Stimulated activated CD4-positive, alpha-beta T cell treated with anti-CD3 and anti-CD28 coated beads, Interleukin-4, amount 100 ng/mL, for 24 hours (primary cell): ENCODE data around the gene NIN.

ENCODE experiments used
- DNase-seq: peaks from one replicate; pipeline ENCODE4 v3.0.0-alpha.2; 2020

NIN gene, protein sequence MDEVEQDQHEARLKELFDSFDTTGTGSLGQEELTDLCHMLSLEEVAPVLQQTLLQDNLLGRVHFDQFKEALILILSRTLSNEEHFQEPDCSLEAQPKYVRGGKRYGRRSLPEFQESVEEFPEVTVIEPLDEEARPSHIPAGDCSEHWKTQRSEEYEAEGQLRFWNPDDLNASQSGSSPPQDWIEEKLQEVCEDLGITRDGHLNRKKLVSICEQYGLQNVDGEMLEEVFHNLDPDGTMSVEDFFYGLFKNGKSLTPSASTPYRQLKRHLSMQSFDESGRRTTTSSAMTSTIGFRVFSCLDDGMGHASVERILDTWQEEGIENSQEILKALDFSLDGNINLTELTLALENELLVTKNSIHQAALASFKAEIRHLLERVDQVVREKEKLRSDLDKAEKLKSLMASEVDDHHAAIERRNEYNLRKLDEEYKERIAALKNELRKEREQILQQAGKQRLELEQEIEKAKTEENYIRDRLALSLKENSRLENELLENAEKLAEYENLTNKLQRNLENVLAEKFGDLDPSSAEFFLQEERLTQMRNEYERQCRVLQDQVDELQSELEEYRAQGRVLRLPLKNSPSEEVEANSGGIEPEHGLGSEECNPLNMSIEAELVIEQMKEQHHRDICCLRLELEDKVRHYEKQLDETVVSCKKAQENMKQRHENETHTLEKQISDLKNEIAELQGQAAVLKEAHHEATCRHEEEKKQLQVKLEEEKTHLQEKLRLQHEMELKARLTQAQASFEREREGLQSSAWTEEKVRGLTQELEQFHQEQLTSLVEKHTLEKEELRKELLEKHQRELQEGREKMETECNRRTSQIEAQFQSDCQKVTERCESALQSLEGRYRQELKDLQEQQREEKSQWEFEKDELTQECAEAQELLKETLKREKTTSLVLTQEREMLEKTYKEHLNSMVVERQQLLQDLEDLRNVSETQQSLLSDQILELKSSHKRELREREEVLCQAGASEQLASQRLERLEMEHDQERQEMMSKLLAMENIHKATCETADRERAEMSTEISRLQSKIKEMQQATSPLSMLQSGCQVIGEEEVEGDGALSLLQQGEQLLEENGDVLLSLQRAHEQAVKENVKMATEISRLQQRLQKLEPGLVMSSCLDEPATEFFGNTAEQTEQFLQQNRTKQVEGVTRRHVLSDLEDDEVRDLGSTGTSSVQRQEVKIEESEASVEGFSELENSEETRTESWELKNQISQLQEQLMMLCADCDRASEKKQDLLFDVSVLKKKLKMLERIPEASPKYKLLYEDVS (N-terminal part only)

DNA sequence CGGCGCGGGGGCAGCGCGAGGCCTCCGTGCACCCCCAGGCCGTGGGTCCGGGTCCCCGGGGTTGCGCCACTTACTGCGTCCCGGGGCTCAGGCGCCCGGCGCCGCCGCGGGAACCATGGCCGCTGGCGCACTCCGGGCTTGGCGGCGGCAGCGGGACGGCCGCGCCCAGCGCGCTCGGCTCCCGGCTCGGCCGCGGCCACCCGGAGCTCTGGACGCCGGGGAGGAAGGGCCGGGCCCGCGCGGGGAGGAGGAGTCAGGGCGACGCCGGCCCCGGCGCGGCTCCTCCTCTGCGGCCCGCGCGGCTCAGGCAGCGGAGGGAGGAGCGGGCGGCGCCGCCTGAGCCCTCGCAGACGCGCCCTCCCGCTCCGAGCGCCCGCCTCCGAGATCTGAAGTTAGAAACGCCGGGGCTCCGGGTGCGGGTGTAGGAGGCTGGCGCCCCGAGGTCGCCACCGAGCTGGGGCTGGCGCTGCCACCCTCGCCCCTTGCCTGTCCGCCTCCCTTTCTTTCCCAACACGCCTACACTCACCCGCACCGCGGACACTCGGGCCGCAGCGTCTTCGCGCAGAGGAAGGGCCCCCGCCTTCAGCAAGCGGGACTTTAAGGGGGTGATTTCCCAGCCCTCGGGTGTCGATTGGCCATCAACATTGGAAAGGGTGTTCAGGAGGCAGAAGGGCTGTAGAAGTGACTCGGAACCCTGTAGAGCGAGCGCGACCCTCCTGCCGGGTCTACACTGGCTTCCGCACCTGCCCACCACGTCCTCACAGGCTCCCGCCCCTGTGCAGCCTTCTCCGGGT, at the start of gene NIN:
Gene NIN, minus strand, starts transcription at position 231 of the 794 bp plus-strand sequence. CDS start 9,106 bp downstream, outside the sequence.
- peak; percentile 73 for DNase-seq

DNA sequence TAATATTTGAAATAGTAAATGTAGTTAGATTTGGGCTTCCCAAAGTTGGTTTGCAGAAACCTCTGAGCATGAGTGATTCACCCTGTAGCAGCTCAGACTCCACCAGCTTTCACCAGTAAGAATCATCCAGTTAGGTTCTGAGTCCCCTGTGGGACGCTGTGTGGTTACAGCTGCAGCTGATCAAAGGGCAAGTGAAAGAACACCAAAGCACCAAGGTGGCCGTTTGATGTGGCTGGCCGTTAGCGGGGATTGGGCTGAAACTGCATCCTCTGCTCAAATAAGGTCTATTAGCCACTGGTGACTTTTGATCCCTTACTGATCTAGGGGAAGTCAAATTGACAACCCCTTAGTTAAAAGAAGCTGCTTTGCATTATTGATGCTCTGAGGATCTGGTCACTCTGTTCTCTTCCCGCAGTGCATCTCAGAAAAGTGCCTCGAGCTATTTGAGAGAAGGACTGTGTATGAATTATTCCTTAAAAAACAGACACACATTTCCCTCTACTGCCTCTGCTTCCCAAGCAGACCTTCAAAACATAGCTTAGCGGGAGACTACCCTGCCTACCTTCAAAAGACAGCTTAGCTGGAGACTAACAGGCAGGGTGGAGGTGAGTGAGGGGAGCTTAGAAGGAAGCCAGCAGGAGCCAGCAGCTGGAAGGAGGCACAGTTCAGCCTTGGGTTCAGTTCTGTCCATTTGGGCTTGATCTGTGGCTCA, 44.6 kb upstream of the NIN start:
- peak; percentile 72 for DNase-seq

DNA sequence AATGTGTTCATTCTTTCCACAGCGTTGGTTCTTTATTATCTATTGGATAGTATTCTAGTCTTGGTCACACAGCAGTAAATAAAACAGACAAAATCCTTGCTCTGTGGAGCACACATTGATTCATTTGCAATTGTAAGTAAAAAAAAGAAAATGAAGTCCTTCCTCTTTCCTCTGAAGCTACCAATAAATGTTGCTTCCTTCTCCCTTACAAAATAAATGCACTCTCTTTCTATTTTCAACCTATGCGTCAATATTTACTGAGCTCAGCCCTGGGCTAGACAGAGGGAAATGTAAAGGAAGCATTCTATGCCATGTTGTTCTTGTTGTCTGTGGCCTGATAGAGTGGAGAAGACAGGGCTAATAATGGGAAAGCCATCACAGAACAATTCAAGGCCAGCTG, 43.8 kb upstream of the NIN start:
- no peak for DNase-seq

DNA sequence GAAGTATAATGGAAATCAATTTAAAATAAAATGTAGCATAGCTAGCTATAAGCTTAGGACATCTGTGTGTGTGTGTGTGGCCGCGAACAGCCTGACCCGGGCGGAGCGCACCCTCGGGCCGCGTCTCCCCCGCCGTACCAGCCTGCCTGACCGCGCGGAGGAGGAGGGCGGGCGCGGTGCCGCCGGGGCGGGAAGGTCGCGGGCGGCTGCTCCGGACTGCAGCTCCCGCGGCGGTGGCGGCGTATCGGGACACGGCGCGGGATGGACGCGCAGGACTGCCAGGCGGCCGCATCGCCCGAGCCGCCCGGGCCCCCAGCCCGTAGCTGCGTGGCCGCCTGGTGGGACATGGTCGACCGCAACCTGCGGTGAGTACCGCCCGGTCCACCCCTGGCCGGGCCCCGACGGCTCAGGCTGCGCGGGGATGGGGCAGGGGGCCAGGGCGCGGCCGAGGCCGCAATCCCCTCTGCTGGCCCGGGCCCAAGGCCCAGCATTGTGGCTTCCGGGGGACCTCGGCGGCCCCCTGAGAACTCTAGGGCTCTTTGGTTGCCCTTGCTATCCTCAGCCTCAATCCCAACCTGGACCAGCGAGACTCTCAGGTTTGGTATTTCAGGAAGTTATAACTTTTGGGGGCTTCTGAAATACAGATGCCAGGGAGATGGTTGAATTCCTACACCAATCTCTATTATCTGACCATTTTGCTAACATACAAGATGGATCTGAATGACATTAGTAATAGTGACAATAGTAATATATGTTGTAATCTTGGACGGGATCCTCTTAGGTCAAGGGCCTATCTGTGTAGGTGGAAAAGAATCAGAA, 41.2 kb upstream of the NIN start, which contains the start of gene ABHD12B:
Gene ABHD12B, plus strand, starts transcription at position 140 of the 819 bp plus-strand sequence. Its CDS starts 122 bp downstream, at position 262.
- no peak for DNase-seq

DNA sequence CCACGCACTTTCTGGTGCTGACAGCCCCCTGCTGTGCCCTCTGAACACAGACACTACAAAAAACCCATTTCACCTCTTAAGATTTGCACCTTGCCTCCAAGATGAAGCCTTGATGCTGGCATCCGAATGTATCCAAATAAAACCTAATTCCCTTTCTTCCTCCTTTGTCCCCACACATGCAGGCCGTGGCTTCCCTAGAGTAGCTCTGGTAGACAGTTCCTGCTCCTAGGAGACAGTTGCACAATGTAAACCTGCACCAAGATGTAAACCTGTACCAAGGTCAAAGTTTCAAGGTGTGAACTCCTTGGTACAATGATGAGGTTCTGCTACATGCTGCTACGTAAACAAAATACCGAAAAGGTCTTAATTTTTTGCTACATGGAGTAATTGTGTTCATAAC, 40.3 kb upstream of the NIN start:
- DNase-seq: no peak

DNA sequence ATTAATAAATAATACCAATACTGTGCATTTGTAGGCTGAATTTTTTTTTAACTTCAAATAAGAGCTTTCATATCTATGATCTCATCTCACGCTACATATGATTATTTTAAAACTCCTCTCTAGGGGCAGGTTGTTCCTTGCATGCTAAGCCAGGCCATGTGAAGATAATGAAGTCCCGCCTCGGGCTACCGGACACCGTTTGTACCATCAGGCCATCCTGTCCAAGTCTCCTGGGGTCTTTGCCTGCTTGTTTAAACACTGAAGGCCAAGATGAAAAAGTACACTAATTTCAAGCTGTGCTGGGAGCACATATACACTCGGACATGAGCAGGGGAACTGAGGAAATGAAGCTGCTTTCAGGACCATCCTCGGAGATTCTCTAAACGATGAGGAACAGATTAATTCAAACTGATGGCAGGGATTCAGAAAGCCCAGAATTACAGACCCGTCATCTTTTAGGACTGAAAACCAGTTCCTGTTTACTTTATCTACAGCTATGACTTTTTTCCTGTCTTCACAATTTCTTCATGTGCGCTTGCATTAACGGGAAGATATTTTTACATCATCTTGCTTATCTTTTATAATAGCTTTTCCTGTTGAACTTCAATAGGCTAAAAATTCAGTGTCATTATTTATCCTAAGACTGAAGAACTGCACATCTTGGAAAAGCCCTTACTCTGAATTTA, 34.6 kb upstream of the NIN start:
- no peak for DNase-seq

DNA sequence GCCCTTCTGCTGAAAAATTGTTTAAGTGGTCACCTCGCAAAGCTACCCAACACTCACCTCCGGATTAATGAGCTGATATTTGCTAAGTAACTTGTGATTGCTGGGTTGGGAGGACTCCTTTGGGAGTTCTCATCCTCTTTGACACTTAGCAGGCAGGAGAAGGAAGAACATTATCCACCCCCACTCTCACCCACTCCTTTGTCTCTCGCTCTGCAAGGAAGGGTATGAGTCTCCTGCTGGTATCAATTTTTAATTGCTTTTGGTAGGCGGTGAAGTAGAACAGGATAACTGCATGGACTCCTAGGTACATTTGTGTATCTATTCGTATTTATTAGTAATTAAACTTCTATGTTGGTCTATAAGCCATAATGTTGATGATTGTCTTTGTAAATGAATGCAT, 34.0 kb upstream of the NIN start:
- no peak for DNase-seq

DNA sequence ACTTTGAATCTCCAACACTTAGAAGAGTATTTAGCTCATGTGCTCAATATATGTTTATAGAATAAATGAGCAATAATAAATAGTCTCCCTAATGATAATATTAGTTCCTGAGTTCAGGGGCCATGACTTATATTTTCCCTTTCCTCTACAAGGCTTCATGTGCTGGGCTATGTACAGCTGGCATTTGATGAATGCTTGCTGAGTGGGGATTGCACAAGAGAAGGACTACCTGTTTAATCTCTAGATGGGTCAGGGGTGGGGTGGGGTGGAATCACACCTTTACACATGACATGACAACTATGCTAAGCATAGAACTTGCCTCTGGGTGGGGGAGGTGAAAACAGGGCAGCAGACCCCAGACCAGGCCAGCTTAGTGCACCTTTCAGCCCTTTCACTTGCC, 33.3 kb upstream of the NIN start:
- no peak for DNase-seq

DNA sequence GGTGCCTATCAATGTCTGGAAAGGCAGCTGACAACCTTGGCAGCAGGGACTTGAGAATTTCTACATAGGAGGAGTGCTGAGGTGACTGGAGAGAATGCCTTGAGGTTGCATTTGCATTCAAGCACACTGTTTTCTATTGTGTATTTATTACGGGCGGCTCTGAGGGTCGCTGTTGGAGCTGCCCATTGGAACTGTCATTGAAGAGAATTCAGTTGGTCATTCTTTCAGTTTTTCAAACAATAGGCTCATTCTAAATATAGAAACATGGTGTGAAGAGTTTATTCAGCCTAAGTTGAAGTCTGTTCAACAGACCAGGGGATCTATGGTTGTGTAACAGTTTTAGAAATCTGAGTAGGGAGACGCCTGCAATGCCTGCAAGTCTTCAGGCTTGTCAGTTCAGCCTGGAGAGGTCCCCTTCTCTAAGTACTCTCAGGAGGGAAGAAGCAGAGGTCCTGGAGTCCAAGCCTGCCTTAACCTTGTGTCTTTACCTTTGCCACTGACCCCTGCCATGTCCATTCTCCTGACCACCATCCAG, 31.1 kb upstream of the NIN start:
- DNase-seq: no peak

DNA sequence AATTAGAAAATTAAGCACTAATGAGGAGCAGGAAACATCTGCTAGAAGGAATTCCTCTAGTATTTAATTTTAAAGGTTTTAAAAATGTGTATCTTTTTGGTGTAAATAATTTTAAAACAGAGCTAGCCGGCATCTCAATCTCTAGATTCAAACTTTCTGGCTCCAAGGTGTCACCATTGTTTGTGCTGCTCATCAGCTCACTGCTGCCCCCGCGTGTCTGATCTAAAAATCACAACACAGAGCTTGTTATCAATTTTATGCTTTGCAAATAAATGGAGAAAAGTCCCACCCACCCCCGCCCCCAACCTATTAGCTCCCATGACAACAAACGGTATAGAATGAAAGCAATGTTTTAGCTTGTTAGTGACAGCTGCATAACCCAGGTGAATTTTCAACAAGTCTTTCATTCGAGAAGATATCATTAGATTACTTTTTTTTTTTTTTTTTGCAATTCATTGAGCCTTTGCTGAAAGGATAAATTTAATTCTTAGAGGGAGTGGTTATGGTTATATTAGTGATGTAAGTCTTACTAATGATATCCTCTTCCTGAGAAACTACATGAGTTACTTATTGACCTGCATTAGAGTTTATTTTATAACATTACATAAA, 29.6 kb upstream of the NIN start:
- peak; percentile 90 for DNase-seq

DNA sequence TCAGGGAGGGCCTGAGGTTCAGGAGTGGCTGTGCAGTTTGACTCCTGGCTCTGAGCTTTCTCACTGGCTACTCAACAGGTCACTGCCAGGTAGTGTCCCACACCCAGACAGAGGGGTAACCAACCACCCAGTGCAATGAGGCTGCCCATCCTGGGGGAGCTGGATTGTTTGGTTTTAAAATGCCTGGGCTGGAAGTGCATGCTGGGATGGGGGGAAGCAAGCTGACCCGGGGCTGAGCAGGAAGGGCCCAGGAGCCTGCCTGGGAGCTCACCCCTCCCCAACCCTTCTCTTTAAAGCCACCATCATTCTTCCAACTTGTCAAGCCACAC, 28.3 kb upstream of the NIN start:
- DNase-seq: no peak

DNA sequence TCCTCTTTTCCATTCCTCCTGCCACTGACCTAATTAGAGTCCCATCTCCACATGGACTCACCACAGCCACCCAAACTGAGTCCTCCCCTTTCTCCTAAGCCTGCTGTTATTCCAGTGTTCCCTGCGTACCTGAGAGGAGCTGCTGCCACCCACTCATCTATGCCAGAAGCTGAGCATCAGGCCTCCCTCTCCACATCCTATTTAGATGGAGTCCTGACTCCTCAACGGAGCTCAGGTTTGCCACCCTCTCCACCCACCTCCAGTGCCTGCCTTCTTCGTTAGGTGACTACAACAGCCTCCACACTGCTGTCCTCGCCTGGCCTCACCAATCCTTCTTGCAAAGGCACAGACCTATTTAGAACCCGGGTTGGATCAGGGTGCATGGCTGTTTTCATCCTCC, 25.7 kb upstream of the NIN start:
- no peak for DNase-seq

DNA sequence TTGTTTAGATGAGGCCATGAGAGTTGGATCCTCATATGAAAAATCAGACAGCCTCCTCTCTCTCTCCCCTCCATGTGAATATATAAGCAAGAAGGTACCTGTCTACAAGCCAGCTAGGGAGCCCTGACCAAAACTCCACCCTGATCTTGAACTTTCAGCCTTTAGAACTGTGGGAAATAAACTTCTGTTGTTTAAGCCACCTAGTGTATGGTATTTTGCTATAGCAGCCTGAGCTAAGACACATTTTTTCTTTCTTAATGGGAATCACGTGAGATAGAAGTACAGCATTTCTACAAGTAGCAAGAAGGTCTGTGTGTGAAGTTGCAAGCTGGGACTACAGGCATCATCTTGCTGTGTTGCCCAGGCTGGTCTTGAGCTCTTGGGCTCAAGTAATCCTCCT, 24.6 kb upstream of the NIN start:
- no peak for DNase-seq

DNA sequence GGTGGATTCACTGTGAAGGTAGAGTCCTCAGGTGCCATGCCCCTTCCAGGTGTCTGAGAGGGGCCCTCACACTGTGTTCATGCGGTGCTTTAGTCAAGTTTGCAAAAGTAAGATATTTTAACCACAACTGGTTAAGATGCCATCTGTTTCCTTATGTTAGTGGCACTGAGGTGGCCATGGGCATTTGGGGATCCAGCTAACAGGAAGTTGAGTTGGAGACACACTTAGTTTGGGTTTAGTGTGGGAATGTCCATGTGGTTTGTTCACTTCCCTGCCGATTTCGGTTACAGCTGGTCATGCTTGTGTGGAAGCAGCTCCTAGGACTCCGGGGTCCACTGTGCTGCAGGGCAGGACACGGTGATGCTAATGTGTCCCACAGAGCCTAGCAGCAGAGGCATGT, 23.6 kb upstream of the NIN start:
- DNase-seq: no peak

DNA sequence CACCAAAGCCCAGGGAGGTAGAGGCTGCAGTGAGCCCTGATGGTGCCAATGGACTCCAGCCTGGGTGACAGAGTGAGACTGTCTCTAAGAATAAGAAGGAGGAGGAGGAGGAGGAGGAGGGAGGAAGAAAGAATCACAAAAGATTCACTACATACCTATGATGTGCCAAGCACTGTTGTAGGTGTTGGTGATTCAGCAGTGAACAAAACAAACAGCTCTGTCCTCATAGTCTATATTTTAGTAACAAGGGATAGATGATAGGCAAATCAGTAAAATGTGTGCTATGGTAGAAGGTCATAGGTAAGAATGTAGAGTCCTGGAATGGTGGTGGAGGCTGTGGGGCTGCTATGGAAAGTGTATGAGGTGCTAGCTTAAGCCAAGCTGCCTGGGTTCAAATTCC, 22.9 kb upstream of the NIN start:
- no peak for DNase-seq

DNA sequence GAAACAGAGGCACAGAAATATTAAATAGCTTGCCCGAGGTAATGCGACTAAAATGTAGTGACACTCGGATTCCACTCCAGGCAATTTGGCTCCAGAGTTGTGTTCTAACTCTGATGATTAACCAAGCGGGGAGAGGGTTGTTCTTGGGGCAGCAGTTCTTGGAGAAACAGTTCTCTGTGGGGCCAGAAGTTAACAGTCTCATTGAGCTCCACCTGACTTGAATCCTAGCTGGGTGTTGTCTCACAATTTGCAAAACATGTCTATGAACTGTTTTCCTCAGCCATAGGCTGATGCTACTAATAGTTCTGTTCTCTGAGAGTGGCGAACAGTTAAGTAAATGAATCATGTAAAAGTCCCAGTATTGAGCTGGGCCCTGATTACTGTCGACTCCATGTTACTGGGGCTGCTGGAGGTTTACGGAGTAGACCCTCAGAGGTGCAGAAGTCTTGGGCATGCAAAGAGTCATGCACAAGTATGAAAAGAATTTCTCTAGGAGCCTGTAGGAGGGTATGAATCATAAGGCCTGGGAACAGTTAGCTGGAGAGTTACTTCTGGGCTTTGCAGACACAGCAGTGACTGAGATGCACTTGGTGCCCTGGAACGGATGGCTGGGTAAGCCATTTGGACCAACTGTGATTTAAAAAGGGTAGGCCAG, 15.4 kb upstream of the NIN start:
- no peak for DNase-seq

DNA sequence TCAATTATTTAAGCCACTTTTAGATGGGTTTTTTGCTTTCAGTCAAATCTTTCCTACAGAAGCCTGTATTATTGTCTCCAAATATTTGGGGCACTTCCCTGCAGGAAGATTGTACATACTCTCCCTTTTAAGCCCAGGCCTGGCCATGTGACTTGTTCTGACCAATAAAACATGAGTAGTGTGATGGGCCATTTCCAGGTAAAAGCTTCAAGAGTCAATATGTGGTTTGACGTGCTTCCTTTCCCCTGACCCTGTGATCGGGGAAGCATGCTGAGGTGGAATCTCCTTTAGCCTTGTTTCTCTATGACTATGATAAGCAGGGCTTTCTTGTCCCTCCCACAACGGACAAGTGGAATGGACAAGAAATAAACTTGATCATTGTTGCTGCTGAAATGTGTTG, 14.2 kb upstream of the NIN start:
- no peak for DNase-seq

DNA sequence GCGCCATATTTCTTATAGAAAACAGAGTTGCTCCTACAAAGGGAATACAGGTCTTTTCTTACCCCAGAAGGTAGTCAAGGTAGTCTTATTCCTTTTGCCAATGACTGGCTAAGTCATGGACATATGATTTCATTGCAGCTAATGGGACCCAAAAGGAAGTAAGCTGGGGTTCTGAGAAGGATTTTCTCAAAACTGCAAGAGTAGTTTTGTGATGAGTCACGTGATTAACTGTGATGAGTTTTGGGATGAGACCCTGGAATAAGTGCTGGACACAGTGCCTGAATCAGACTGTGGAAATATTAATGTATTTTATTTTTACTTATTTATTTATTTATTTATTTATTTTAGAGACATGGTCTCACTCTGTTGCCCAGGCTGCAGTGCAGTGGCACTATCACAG, 13.4 kb upstream of the NIN start:
- no peak for DNase-seq

DNA sequence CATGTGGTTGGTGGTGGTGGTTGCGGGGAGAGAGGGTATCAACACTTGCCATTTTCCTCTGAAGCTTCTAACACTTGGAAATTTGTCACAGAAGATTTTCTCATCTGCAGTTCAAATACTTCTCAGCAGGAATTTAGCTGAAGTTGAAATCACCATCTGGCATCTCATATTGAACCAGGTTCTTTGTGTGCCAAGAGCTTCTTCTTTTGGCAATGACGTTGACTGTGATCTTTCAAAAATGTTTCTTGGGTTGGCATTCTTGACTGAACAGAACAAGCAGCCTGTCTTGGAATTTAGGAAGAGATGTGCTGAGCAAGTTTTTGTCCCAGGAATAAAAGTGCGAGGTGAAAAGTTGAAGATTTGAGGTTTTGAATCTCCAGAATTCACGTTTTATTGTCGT, 8.7 kb upstream of the NIN start:
- no peak for DNase-seq
